HS-27A (cell line): ENCODE results near the gene KCNJ15.

ENCODE experiments used
- DNase-seq: peaks from one replicate; pipeline ENCODE4 v3.0.0-alpha.2; 2012; ENCODE audit warnings: low read depth, missing footprints

The KCNJ15 gene

GRCh38 chr21:38299671-38300070 lies 42.9 kb downstream of the KCNJ15 start:
- no peak for DNase-seq

- DNase-seq: no peak
Measured at GRCh38 chr21:38300141-38300578, 43.4 kb downstream of the KCNJ15 start.

- no peak for DNase-seq
Measured at GRCh38 chr21:38301321-38302214, 44.8 kb downstream of the KCNJ15 start.

GRCh38 chr21:38303300-38303699 lies 46.5 kb downstream of the KCNJ15 start:
- peak; percentile 74 for DNase-seq

- no peak for DNase-seq
Measured at GRCh38 chr21:38306433-38307141, 49.8 kb downstream of the KCNJ15 start.

GRCh38 chr21:38307771-38308531 lies 51.2 kb downstream of the KCNJ15 start:
- DNase-seq: no peak

GRCh38 chr21:38308532-38309119 lies 51.8 kb downstream of the KCNJ15 start:
- DNase-seq: no peak

- no peak for DNase-seq
Measured at GRCh38 chr21:38310646-38311485, 54.1 kb downstream of the KCNJ15 start.

- no peak for DNase-seq
Measured at GRCh38 chr21:38311765-38312164, 55.0 kb downstream of the KCNJ15 start.

- DNase-seq: no peak
Measured at GRCh38 chr21:38312822-38313221, 56.0 kb downstream of the KCNJ15 start.

- DNase-seq: no peak
Measured at GRCh38 chr21:38314558-38314957, 57.8 kb downstream of the KCNJ15 start.

GRCh38 chr21:38315122-38315521 lies 58.3 kb downstream of the KCNJ15 start:
- DNase-seq: no peak

GRCh38 chr21:38319781-38320180 lies 63.0 kb downstream of the KCNJ15 start:
- DNase-seq: no peak

- DNase-seq: no peak
Measured at GRCh38 chr21:38321568-38321967, 64.8 kb downstream of the KCNJ15 start.

- DNase-seq: no peak
Measured at GRCh38 chr21:38322311-38322950, 65.6 kb downstream of the KCNJ15 start.

GRCh38 chr21:38323721-38324531 lies 67.1 kb downstream of the KCNJ15 start:
- DNase-seq: no peak

- no peak for DNase-seq
Measured at GRCh38 chr21:38325216-38325615, 68.4 kb downstream of the KCNJ15 start.

GRCh38 chr21:38325731-38326420 lies 69.1 kb downstream of the KCNJ15 start:
- DNase-seq: no peak

GRCh38 chr21:38326429-38326828 lies 69.6 kb downstream of the KCNJ15 start:
- DNase-seq: no peak
